ENCODE data around the gene KCNG4.

Gene KCNG4

GRCh38 chr16:84236671-84237070 lies 3.1 kb downstream of the KCNG4 start:
- Histone ChIP-seq H3K36me3 (ENCODE audit: insufficient read depth, low read length) (no peaks in the 10 kb centered on the region), H3K9ac (ENCODE audit: insufficient read length) (no peak overlapping the region), H3K9me3 (ENCODE audit: low read depth, low read length) (no peaks in the 10 kb centered on the region), H3K27ac (no peak overlapping the region), H3K4me3 (no peak overlapping the region)
- no peak for DNase-seq (ENCODE audit: low read depth, low spot score)
- TF ChIP-seq EZH2 (IDR thresholded peaks at IDR 0.05) (no peak), POLR2AphosphoS5 (IDR thresholded peaks at IDR 0.05; ENCODE audit: borderline replicate concordance, low read depth, low read length) (no peak), FOXP2 (optimal IDR thresholded peaks at IDR 0.05; ENCODE audit: control extremely low read depth, extremely low read length, insufficient read depth) (no peak)

- H3K4me3 ChIP-seq = no peak overlapping the region
- no peak for TF ChIP-seq FOXP2 (optimal IDR thresholded peaks at IDR 0.05; ENCODE audit: control extremely low read depth, extremely low read length, insufficient read depth)
- no peak for TF ChIP-seq EZH2 (IDR thresholded peaks at IDR 0.05)
- TF ChIP-seq POLR2AphosphoS5 (IDR thresholded peaks at IDR 0.05; ENCODE audit: borderline replicate concordance, low read depth, low read length) = no peak
- H3K9ac ChIP-seq (ENCODE audit: insufficient read length) = no peak overlapping the region
- DNase-seq (ENCODE audit: low read depth, low spot score) = no peak
- H3K36me3 ChIP-seq (ENCODE audit: insufficient read depth, low read length) = no peaks in the 10 kb centered on the region
- H3K27ac ChIP-seq = no peak overlapping the region
- no peaks in the 10 kb centered on the region for H3K9me3 ChIP-seq (ENCODE audit: low read depth, low read length)
These were observed 5.2 kb downstream of the KCNG4 start for GRCh38 chr16:84234321-84235241.

- no peak for TF ChIP-seq POLR2AphosphoS5 (IDR thresholded peaks at IDR 0.05; ENCODE audit: borderline replicate concordance, low read depth, low read length)
- no peak for TF ChIP-seq EZH2 (IDR thresholded peaks at IDR 0.05)
- TF ChIP-seq FOXP2 (optimal IDR thresholded peaks at IDR 0.05; ENCODE audit: control extremely low read depth, extremely low read length, insufficient read depth) = no peak
- Histone ChIP-seq H3K9ac (ENCODE audit: insufficient read length) (no peak overlapping the region), H3K4me3 (no peak overlapping the region), H3K36me3 (ENCODE audit: insufficient read depth, low read length) (no peaks in the 10 kb centered on the region), H3K9me3 (ENCODE audit: low read depth, low read length) (no peaks in the 10 kb centered on the region), H3K27ac (no peak overlapping the region)
- no peak for DNase-seq (ENCODE audit: low read depth, low spot score)
These were observed 6.1 kb downstream of the KCNG4 start for GRCh38 chr16:84233748-84234147.

- no peaks in the 10 kb centered on the region for H3K9me3 ChIP-seq (ENCODE audit: low read depth, low read length)
- H3K4me3 ChIP-seq = no peak overlapping the region
- H3K36me3 ChIP-seq (ENCODE audit: insufficient read depth, low read length) = no peaks in the 10 kb centered on the region
- H3K9ac ChIP-seq (ENCODE audit: insufficient read length) = no peak overlapping the region
- TF ChIP-seq EZH2 (IDR thresholded peaks at IDR 0.05) (no peak), POLR2AphosphoS5 (IDR thresholded peaks at IDR 0.05; ENCODE audit: borderline replicate concordance, low read depth, low read length) (no peak), FOXP2 (optimal IDR thresholded peaks at IDR 0.05; ENCODE audit: control extremely low read depth, extremely low read length, insufficient read depth) (no peak)
- H3K27ac ChIP-seq = no peak overlapping the region
- DNase-seq (ENCODE audit: low read depth, low spot score) = no peak
These were observed 6.8 kb downstream of the KCNG4 start for GRCh38 chr16:84232969-84233368.

GRCh38 chr16:84232060-84232459 lies 7.8 kb downstream of the KCNG4 start:
- H3K4me3 ChIP-seq = no peak overlapping the region
- TF ChIP-seq POLR2AphosphoS5 (IDR thresholded peaks at IDR 0.05; ENCODE audit: borderline replicate concordance, low read depth, low read length) (no peak), EZH2 (IDR thresholded peaks at IDR 0.05) (no peak), FOXP2 (optimal IDR thresholded peaks at IDR 0.05; ENCODE audit: control extremely low read depth, extremely low read length, insufficient read depth) (no peak)
- H3K9ac ChIP-seq (ENCODE audit: insufficient read length) = no peak overlapping the region
- DNase-seq (ENCODE audit: low read depth, low spot score) = no peak
- H3K36me3 ChIP-seq (ENCODE audit: insufficient read depth, low read length) = no peaks in the 10 kb centered on the region
- no peak overlapping the region for H3K27ac ChIP-seq
- no peaks in the 10 kb centered on the region for H3K9me3 ChIP-seq (ENCODE audit: low read depth, low read length)

GRCh38 chr16:84229471-84229870 lies 10.3 kb downstream of the KCNG4 start:
- no peak for DNase-seq (ENCODE audit: low read depth, low spot score)
- no peak overlapping the region for H3K4me3 ChIP-seq
- no peaks in the 10 kb centered on the region for H3K9me3 ChIP-seq (ENCODE audit: low read depth, low read length)
- H3K36me3 ChIP-seq (ENCODE audit: insufficient read depth, low read length) = no peaks in the 10 kb centered on the region
- TF ChIP-seq FOXP2 (optimal IDR thresholded peaks at IDR 0.05; ENCODE audit: control extremely low read depth, extremely low read length, insufficient read depth) (no peak), EZH2 (IDR thresholded peaks at IDR 0.05) (no peak), POLR2AphosphoS5 (IDR thresholded peaks at IDR 0.05; ENCODE audit: borderline replicate concordance, low read depth, low read length) (no peak)
- no peak overlapping the region for H3K9ac ChIP-seq (ENCODE audit: insufficient read length)
- H3K27ac ChIP-seq = no peak overlapping the region

- TF ChIP-seq FOXP2 (optimal IDR thresholded peaks at IDR 0.05; ENCODE audit: control extremely low read depth, extremely low read length, insufficient read depth) (no peak), POLR2AphosphoS5 (IDR thresholded peaks at IDR 0.05; ENCODE audit: borderline replicate concordance, low read depth, low read length) (no peak), EZH2 (IDR thresholded peaks at IDR 0.05) (no peak)
- no peak overlapping the region for H3K9ac ChIP-seq (ENCODE audit: insufficient read length)
- no peak for DNase-seq (ENCODE audit: low read depth, low spot score)
- no peak overlapping the region for H3K27ac ChIP-seq
- H3K36me3 ChIP-seq (ENCODE audit: insufficient read depth, low read length) = no peaks in the 10 kb centered on the region
- H3K9me3 ChIP-seq (ENCODE audit: low read depth, low read length) = no peaks in the 10 kb centered on the region
- no peak overlapping the region for H3K4me3 ChIP-seq
These were observed 11.5 kb downstream of the KCNG4 start for GRCh38 chr16:84228256-84228838.

GRCh38 chr16:84227548-84227947 lies 12.3 kb downstream of the KCNG4 start:
- TF ChIP-seq FOXP2 (optimal IDR thresholded peaks at IDR 0.05; ENCODE audit: control extremely low read depth, extremely low read length, insufficient read depth) (no peak), EZH2 (IDR thresholded peaks at IDR 0.05) (no peak), POLR2AphosphoS5 (IDR thresholded peaks at IDR 0.05; ENCODE audit: borderline replicate concordance, low read depth, low read length) (no peak)
- no peak for DNase-seq (ENCODE audit: low read depth, low spot score)
- H3K4me3 ChIP-seq = no peak overlapping the region
- no peak overlapping the region for H3K27ac ChIP-seq
- H3K36me3 ChIP-seq (ENCODE audit: insufficient read depth, low read length) = no peaks in the 10 kb centered on the region
- no peaks in the 10 kb centered on the region for H3K9me3 ChIP-seq (ENCODE audit: low read depth, low read length)
- no peak overlapping the region for H3K9ac ChIP-seq (ENCODE audit: insufficient read length)
